GM23248 (cell line): ENCODE results near the gene DET1.

ENCODE experiments used
- EZH2 ChIP-seq: fragments of 200-600 bp; sonication (generic); IDR thresholded peaks from 2 replicates; pipeline ENCODE4 v1.6.1; 2018; ENCODE audit warnings: antibody characterized with exemption, mild to moderate bottlenecking; ENCODE audit not compliant: insufficient read depth, poor library complexity, severe bottlenecking
- EZH2phosphoT487 ChIP-seq: fragments of 200-600 bp; sonication (generic); IDR thresholded peaks from 2 replicates; pipeline ENCODE4 v1.6.1; 2018; ENCODE audit warnings: antibody characterized with exemption, moderate library complexity, mild to moderate bottlenecking, low read depth; ENCODE audit not compliant: insufficient read depth

- TF ChIP-seq EZH2 (no peak), EZH2phosphoT487 (no peak)
Observed at GRCh38 chr15:88479169-88479568, 67.3 kb downstream of the DET1 start.
